Measurements from ENCODE around the gene NRXN3. TPM values are rescaled to one million over a fixed set of nuclear protein-coding genes. Genes with fewer than 3 reads are reported as not detected.
"Not testable (repeated sequence)": the region's sequence is repeated elsewhere in the genome, so short reads cannot be mapped to it uniquely, and the experiment has no call there.

Gene NRXN3
- total and polyA plus RNA-seq, 3 experiments from 2014 or later = not detected

DNA sequence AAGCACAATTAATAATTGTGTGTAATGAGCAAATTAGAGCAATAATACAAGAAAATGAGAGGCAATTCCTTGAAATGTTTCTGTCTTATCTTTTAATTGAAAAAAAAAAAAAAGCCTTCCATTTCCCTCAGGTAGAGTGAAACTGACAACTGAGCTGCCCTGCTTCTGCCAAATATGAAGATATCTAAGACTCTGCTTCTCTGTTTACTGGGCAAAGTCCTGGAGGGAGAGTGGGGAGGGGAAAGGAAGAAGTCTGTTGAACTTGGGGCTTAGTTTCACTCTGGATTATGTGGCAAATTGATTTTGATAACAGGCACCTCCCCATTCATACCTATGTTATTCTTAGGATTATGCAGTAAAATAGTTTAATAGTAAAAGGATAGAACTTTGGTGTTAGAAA lies 364.9 kb downstream of the NRXN3 start:
- no peaks in the 10 kb centered on the region for H3K27me3 Mint-ChIP-seq
- H3K27me3 ChIP-seq (ENCODE audit: insufficient read depth, low read length, poor library complexity, severe bottlenecking) = no peaks in the 10 kb centered on the region
- no peaks in the 10 kb centered on the region for H3K36me3 Mint-ChIP-seq
- CTCF ChIA-PET = no interaction called here
- H3K4me1 Mint-ChIP-seq = no peaks in the 10 kb centered on the region
- POLR2A ChIA-PET = no interaction called here
- no peaks in the 10 kb centered on the region for H3K4me1 ChIP-seq (ENCODE audit: insufficient read depth, low read length)
- DNase-seq = no peak
- no peaks in the 10 kb centered on the region for H3K9me3 ChIP-seq (ENCODE audit: low read length)
- H3K9me3 Mint-ChIP-seq = peaks cover 4 to 19% (median 12%) of the 10 kb centered on the region in 5 donors
- H3K4me3 Mint-ChIP-seq = no peak overlapping the region
- no peaks in the 10 kb centered on the region for H3K36me3 ChIP-seq (ENCODE audit: insufficient read depth, low read length)
- no peak overlapping the region for H3K27ac Mint-ChIP-seq
- H3K4me3 ChIP-seq (ENCODE audit: low read length) = no peak overlapping the region
- H3K27ac ChIP-seq (ENCODE audit: low read depth, low read length) = no peak overlapping the region

DNA sequence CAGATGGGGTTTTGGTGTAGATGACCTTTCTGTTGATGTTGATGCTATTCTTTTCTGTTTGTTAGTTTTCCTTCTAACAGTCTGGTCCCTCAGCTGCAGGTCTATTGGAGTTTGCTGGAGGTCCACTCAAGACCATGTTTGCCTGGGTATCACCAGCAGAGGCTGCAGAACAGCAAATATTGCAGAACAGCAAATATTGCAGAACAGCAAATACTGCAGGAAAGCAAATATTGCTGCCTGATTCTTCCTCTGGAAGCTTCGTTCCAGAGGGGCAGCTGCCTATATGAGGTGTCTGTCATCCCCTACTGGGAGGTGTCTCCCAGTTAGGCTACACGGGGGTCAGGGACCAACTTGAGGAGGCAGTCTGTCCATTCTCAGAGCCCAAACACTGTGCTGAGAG lies 371.6 kb downstream of the NRXN3 start:
- H3K4me1 Mint-ChIP-seq; DNase-seq; H3K36me3 Mint-ChIP-seq; H3K4me3 ChIP-seq (ENCODE audit: low read length); H3K4me3 Mint-ChIP-seq; H3K36me3 ChIP-seq (ENCODE audit: insufficient read depth, low read length); H3K27ac ChIP-seq (ENCODE audit: low read depth, low read length); H3K27me3 ChIP-seq (ENCODE audit: insufficient read depth, low read length, poor library complexity, severe bottlenecking); CTCF ChIA-PET; H3K9me3 ChIP-seq (ENCODE audit: low read length); POLR2A ChIA-PET; H3K27me3 Mint-ChIP-seq; H3K4me1 ChIP-seq (ENCODE audit: insufficient read depth, low read length); H3K27ac Mint-ChIP-seq: not testable (repeated sequence)
- H3K9me3 Mint-ChIP-seq = peaks cover 0 to 15% (median 9%) of the 10 kb centered on the region in 5 donors

GRCh38 chr14:78543433-78543832 lies 373.3 kb downstream of the NRXN3 start:
- H3K4me3 Mint-ChIP-seq = no peak overlapping the region
- no peak overlapping the region for H3K27ac ChIP-seq (ENCODE audit: low read depth, low read length)
- H3K27me3 Mint-ChIP-seq = no peaks in the 10 kb centered on the region
- no peaks in the 10 kb centered on the region for H3K36me3 Mint-ChIP-seq
- no peaks in the 10 kb centered on the region for H3K9me3 ChIP-seq (ENCODE audit: low read length)
- H3K27me3 ChIP-seq (ENCODE audit: insufficient read depth, low read length, poor library complexity, severe bottlenecking) = no peaks in the 10 kb centered on the region
- H3K4me1 ChIP-seq (ENCODE audit: insufficient read depth, low read length) = no peaks in the 10 kb centered on the region
- DNase-seq = no peak
- no peak overlapping the region for H3K4me3 ChIP-seq (ENCODE audit: low read length)
- H3K9me3 Mint-ChIP-seq = peaks cover 0 to 10% (median 9%) of the 10 kb centered on the region in 5 donors
- H3K36me3 ChIP-seq (ENCODE audit: insufficient read depth, low read length) = no peaks in the 10 kb centered on the region
- CTCF ChIA-PET = no interaction called here
- no peaks in the 10 kb centered on the region for H3K4me1 Mint-ChIP-seq
- no peak overlapping the region for H3K27ac Mint-ChIP-seq
- POLR2A ChIA-PET = no interaction called here

DNA sequence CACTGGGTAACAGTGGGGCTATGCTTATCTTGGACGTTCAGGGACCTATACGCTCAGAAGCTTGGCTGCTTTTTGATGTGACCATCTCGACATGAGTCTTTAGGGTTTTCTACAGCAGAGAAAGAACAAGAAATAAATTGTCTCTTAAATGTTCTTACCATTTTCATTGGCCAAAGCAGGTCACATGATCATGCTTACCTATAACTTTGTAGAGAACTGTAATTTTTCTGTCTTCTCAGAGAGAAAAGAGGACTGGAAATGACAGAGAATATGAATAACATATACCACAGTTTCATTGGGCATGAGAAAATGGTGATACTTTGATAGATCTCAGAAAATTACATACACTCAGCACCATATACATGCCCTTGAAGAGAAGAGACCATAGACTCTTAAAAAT lies 390.9 kb downstream of the NRXN3 start:
- Histone ChIP-seq H3K36me3 (ENCODE audit: insufficient read depth, low read length) (no peaks in the 10 kb centered on the region), H3K27me3 (ENCODE audit: insufficient read depth, low read length, poor library complexity, severe bottlenecking) (no peaks in the 10 kb centered on the region), H3K4me1 (ENCODE audit: insufficient read depth, low read length) (no peaks in the 10 kb centered on the region), H3K4me3 (ENCODE audit: low read length) (no peak overlapping the region), H3K27ac (ENCODE audit: low read depth, low read length) (no peak overlapping the region), H3K9me3 (ENCODE audit: low read length) (no peaks in the 10 kb centered on the region)
- DNase-seq = no peak
- H3K4me1 Mint-ChIP-seq = no peaks in the 10 kb centered on the region
- H3K27ac Mint-ChIP-seq = no peak overlapping the region
- H3K36me3 Mint-ChIP-seq = no peaks in the 10 kb centered on the region
- H3K27me3 Mint-ChIP-seq = peaks cover 0 to 2% of the 10 kb centered on the region in 2 donors
- no peaks in the 10 kb centered on the region for H3K9me3 Mint-ChIP-seq
- H3K4me3 Mint-ChIP-seq = no peak overlapping the region
- POLR2A ChIA-PET = no interaction called here
- CTCF ChIA-PET = interaction anchor here (0.5 kb wide), 1 partner anchor 7 kb away, joined by 3 read pairs; no protein-coding TSS in a partner anchor

DNA sequence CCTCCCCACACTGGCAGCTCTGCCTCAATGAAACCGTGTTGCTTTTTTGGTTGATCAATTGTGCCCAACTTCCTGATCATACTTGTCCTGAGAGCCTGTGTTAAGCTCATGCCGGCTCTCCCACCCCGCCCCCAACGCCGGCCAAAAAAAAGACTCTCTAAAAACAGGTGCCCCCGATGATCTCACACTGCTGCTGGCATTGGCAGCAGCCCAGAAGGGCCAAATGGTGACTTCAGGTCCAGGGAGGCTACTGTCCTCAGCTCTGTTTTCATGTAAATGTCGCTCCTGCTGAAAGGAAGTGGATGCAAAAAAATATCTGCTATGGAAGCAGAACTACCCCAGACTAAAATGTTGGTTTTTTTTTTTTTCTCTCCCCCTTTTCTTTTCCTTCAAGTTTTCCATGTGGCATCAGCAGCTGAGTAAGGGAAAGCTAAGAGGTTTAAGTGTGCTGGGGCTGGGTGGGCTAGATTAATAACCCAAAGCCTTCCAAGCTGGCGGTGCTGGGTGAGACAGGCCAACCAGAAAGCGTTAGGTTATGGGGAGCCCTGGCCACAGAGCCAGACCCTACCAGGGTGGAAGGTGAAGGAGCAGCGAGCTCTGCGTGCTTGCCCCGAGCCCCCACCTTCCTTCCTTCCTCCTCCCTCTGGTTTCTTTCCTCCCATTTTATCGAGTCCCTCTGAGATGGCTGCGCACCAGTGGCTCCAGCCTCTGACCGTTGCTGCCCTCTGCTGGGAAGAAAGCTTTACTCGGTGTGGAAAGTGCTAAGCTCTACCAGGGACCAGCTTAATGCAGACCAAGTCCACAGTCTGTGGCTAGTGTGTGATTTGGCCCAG lies 396.1 kb downstream of the NRXN3 start:
- Mint-ChIP-seq H3K9me3 (no peaks in the 10 kb centered on the region), H3K4me1 (peaks cover 0 to 8% (median 0%) of the 10 kb centered on the region in 3 donors), H3K27me3 (peaks cover 0 to 2% of the 10 kb centered on the region in 2 donors), H3K36me3 (no peaks in the 10 kb centered on the region), H3K27ac (peak overlapping the region in 2 of 8 donors; percentile 43 to 82), H3K4me3 (peak overlapping the region in 6 of 7 donors; percentile 15 to 74 (median 48))
- Histone ChIP-seq H3K27ac (ENCODE audit: low read depth, low read length) (no peak overlapping the region), H3K27me3 (ENCODE audit: insufficient read depth, low read length, poor library complexity, severe bottlenecking) (no peaks in the 10 kb centered on the region), H3K9me3 (ENCODE audit: low read length) (no peaks in the 10 kb centered on the region), H3K4me1 (ENCODE audit: insufficient read depth, low read length) (no peaks in the 10 kb centered on the region), H3K4me3 (ENCODE audit: low read length) (no peak overlapping the region), H3K36me3 (ENCODE audit: insufficient read depth, low read length) (no peaks in the 10 kb centered on the region)
- ChIA-PET POLR2A (no interaction called here), CTCF (interaction anchor here (1.5 to 2.4 kb wide), 4 partner anchors 8 to 704 kb away, joined by 3 to 11 read pairs (median 6); no protein-coding TSS in a partner anchor)
- DNase-seq = peak in 4 of 5 donors; percentile 1 to 51 (median 15)

DNA sequence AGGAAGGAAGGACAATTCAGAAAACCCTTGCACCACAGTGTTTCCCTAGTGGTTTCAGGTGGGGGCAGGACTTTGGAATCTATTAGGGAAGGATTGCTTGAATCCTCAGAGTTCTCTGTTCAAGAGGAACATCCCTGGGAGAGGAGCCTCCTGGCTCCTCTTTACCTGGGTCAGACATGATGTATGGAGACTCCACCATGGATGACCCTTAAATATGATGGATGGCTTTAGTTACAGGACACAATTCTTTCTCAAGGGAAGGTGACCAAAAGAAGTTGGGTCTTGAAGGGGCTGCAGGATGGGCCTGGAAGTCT lies 396.6 kb downstream of the NRXN3 start:
- DNase-seq = no peak
- no peak overlapping the region for H3K27ac Mint-ChIP-seq
- ChIA-PET POLR2A (no interaction called here), CTCF (interaction anchor here (1.5 to 2.4 kb wide), 4 partner anchors 7 to 704 kb away, joined by 3 to 11 read pairs (median 6); no protein-coding TSS in a partner anchor)
- H3K27me3 ChIP-seq (ENCODE audit: insufficient read depth, low read length, poor library complexity, severe bottlenecking) = no peaks in the 10 kb centered on the region
- peak overlapping the region in 1 of 7 donors; percentile 74 for H3K4me3 Mint-ChIP-seq
- no peaks in the 10 kb centered on the region for H3K4me1 ChIP-seq (ENCODE audit: insufficient read depth, low read length)
- no peaks in the 10 kb centered on the region for H3K9me3 ChIP-seq (ENCODE audit: low read length)
- H3K9me3 Mint-ChIP-seq = no peaks in the 10 kb centered on the region
- no peaks in the 10 kb centered on the region for H3K36me3 Mint-ChIP-seq
- H3K4me1 Mint-ChIP-seq = peaks cover 0 to 8% (median 0%) of the 10 kb centered on the region in 3 donors
- no peaks in the 10 kb centered on the region for H3K36me3 ChIP-seq (ENCODE audit: insufficient read depth, low read length)
- peaks cover 0 to 2% of the 10 kb centered on the region in 2 donors for H3K27me3 Mint-ChIP-seq
- no peak overlapping the region for H3K4me3 ChIP-seq (ENCODE audit: low read length)
- no peak overlapping the region for H3K27ac ChIP-seq (ENCODE audit: low read depth, low read length)

- Histone ChIP-seq H3K27me3 (ENCODE audit: insufficient read depth, low read length, poor library complexity, severe bottlenecking) (no peaks in the 10 kb centered on the region), H3K4me3 (ENCODE audit: low read length) (no peak overlapping the region), H3K36me3 (ENCODE audit: insufficient read depth, low read length) (no peaks in the 10 kb centered on the region), H3K27ac (ENCODE audit: low read depth, low read length) (no peak overlapping the region), H3K4me1 (ENCODE audit: insufficient read depth, low read length) (no peaks in the 10 kb centered on the region), H3K9me3 (ENCODE audit: low read length) (no peaks in the 10 kb centered on the region)
- Mint-ChIP-seq H3K27ac (no peak overlapping the region), H3K9me3 (peaks cover 0 to 3% (median 0%) of the 10 kb centered on the region in 5 donors), H3K27me3 (peaks cover 0 to 2% of the 10 kb centered on the region in 2 donors), H3K4me1 (peaks cover 0 to 8% (median 0%) of the 10 kb centered on the region in 3 donors), H3K4me3 (no peak overlapping the region), H3K36me3 (no peaks in the 10 kb centered on the region)
- no peak for DNase-seq
- POLR2A ChIA-PET = no interaction called here
- CTCF ChIA-PET = interaction anchor here (1.5 to 2.4 kb wide), 3 partner anchors 11 to 705 kb away, joined by 4 to 11 read pairs (median 7); no protein-coding TSS in a partner anchor
Measured at GRCh38 chr14:78567343-78567742, 397.2 kb downstream of the NRXN3 start.

- H3K4me3 ChIP-seq (ENCODE audit: low read length); H3K27me3 ChIP-seq (ENCODE audit: insufficient read depth, low read length, poor library complexity, severe bottlenecking); H3K27ac Mint-ChIP-seq; POLR2A ChIA-PET; H3K27ac ChIP-seq (ENCODE audit: low read depth, low read length); H3K4me1 Mint-ChIP-seq; H3K36me3 ChIP-seq (ENCODE audit: insufficient read depth, low read length); H3K4me1 ChIP-seq (ENCODE audit: insufficient read depth, low read length); H3K9me3 ChIP-seq (ENCODE audit: low read length); DNase-seq; H3K27me3 Mint-ChIP-seq; H3K4me3 Mint-ChIP-seq; H3K36me3 Mint-ChIP-seq: not testable (repeated sequence)
- CTCF ChIA-PET = interaction anchor here (0.9 kb wide), 1 partner anchor 7 kb away, joined by 3 read pairs; no protein-coding TSS in a partner anchor
- peaks cover 3 to 20% (median 13%) of the 10 kb centered on the region in 5 donors for H3K9me3 Mint-ChIP-seq
Measured at GRCh38 chr14:78573736-78574135, 403.6 kb downstream of the NRXN3 start.

All from CD8-positive, alpha-beta memory T cell (primary cell).